Mesodermal cell (in vitro differentiated cells): Measurements from ENCODE around the gene IQGAP2.

ENCODE experiments used
- H3K27ac ChIP-seq: 2 replicates; pipeline ENCODE4 v1.7.0; 2013; ENCODE audit warnings: mild to moderate bottlenecking, low read depth, low read length, moderate library complexity; ENCODE audit not compliant: severe bottlenecking
- H3K36me3 ChIP-seq: 2 replicates; pipeline ENCODE4 v1.7.1; 2013; ENCODE audit warnings: mild to moderate bottlenecking, low read length, moderate library complexity; ENCODE audit not compliant: control insufficient read depth, insufficient read depth
- H3K4me1 ChIP-seq: one replicate; pipeline ENCODE4 v1.7.1; 2013; ENCODE audit warnings: mild to moderate bottlenecking, low read length; ENCODE audit not compliant: insufficient read depth, control insufficient read depth, poor library complexity, severe bottlenecking
- H3K4me3 ChIP-seq: 2 replicates; pipeline ENCODE4 v1.7.0; 2013; ENCODE audit warnings: low read length, control low read depth, mild to moderate bottlenecking; ENCODE audit not compliant: insufficient read depth, poor library complexity, severe bottlenecking; ENCODE audit errors: extremely low read depth
- H3K9me3 ChIP-seq: 2 replicates; pipeline ENCODE4 v1.7.1; 2013; ENCODE audit warnings: mild to moderate bottlenecking, low read length, moderate library complexity; ENCODE audit not compliant: control insufficient read depth
- WGBS, 2 experiments: methylation state at CpG; one replicate each; pipeline ENCODE4 v1.1.5; 2013; ENCODE audit warnings: missing lambda C conversion rate in 2 of 2; ENCODE audit not compliant: insufficient coverage in 2 of 2; 5-methylcytosine and 5-hydroxymethylcytosine counted together

IQGAP2 gene

DNA sequence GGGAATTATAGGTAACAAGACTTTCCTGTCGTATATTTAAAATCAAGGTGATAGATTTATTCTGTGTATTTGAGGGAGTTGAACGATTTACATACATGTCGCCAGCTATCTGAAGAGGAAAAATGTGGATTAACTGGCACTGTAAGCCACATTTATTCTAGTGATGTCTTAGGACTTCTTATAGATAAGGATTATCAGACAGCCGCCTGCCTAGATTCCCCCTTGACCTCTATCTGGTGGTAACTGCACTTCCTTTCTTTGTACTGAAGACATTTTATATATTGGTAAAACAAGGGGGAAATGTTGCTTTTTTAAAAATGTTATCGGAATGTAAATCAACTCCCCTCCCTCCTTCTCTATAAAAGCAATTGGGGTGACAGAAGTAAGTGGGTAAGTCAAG is 259.4 kb downstream of the IQGAP2 start:
- Histone ChIP-seq H3K27ac (no peak overlapping the region), H3K4me1 (no peaks in the 10 kb centered on the region), H3K9me3 (no peaks in the 10 kb centered on the region), H3K4me3 (no peak overlapping the region), H3K36me3 (no peaks in the 10 kb centered on the region)
- 87 to 100% methylated on average over 3 of the region's 5 CpGs for WGBS, 2 experiments

DNA sequence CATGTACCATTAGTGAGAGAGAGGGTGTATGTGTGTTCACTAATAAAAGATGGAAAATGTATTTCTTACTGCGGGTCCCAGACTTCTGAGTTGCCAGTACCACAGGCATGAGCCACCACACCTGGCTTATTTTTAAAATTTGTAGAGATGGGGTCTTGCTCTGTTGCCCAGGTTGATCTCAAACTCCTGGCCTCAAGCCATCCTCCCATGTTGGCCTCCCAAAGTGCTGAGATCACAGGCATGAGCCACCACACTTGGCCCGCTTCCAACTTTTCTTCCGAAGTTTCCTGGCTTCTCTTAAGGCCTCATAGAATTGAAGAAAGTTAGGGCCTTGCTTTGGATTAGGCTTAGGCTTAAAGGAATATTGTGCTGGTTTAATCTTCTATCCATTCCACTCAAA is 260.5 kb downstream of the IQGAP2 start:
- H3K4me1 ChIP-seq, result no peaks in the 10 kb centered on the region
- H3K4me3 ChIP-seq, result no peak overlapping the region
- no peak overlapping the region for H3K27ac ChIP-seq
- WGBS, 2 experiments, result 100% methylated on average over 1 of the region's 3 CpGs; no CpG with 5 or more reads in 1 of the 2 experiments
- no peaks in the 10 kb centered on the region for H3K36me3 ChIP-seq
- no peaks in the 10 kb centered on the region for H3K9me3 ChIP-seq

DNA sequence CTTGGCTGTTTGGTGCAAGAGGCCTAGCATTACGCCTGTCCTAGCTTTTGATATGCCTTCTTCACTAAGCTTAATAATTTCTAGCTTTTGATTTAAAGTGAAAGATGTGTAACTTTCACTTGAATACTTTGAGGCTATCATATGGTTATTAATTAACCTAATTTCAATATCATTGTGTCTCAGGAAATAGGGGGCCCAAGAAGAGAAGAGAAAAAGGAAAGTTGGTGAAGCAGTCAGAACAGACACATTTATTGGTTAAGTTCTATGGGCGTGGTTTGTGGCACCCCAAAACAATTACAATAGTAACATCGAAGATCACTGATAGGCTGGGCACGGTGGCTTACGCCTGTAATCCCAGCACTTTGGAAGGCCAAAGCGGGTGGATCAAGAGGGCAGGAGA is 261.0 kb downstream of the IQGAP2 start:
- Histone ChIP-seq H3K4me3 (no peak overlapping the region), H3K4me1 (no peaks in the 10 kb centered on the region), H3K36me3 (no peaks in the 10 kb centered on the region), H3K9me3 (no peaks in the 10 kb centered on the region), H3K27ac (no peak overlapping the region)
- WGBS, 2 experiments, result 98 to 100% methylated on average over 5 of the region's 6 CpGs

DNA sequence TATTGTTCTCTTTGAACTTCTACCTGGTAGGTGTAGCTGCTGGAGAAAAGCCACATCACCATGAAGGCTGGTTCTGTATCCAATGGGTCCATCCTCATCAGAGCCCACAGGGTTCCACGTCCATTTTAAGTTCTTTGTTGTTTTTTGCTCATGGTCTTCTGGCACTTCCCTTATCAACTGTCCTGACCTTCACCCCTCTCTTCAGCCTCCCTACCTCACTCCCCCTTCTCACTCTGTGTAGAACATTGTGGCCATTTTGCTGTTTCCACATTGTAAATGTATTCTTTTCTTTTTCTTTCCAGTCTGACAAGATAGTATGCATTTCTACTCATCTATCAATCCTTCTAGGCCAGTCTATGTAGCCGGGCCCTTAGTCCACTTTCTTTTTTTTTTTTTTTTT is 264.4 kb downstream of the IQGAP2 start:
- Histone ChIP-seq H3K9me3 (no peaks in the 10 kb centered on the region), H3K27ac (no peak overlapping the region), H3K36me3 (no peaks in the 10 kb centered on the region), H3K4me3 (no peak overlapping the region), H3K4me1 (no peaks in the 10 kb centered on the region)
- 86% methylated on average over 1 of the region's 2 CpGs for whole genome bisulfite sequencing, 2 experiments

DNA sequence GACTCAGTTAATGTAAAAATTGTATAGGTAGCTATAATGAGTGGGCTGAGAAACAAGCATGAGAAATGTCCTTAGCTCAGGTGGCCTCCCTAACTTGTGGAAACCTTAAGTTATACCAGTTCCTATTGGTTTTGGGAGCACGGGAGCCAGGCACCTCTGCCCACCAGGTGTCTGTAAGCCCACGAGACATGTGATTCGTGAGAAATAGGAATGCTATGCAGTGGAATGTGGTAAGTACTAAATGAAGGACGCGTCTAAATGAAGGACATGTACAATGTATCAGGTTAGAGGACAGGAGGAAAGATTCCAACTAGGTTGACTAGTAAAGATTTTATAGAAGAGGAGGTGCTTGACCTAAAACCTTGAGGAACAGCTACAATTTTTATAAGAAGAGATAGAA is 266.2 kb downstream of the IQGAP2 start:
- no peak overlapping the region for H3K27ac ChIP-seq
- H3K9me3 ChIP-seq, result no peaks in the 10 kb centered on the region
- WGBS, 2 experiments, result 89 to 94% methylated on average over 5 of the region's 5 CpGs
- H3K36me3 ChIP-seq, result no peaks in the 10 kb centered on the region
- H3K4me3 ChIP-seq, result no peak overlapping the region
- no peaks in the 10 kb centered on the region for H3K4me1 ChIP-seq

DNA sequence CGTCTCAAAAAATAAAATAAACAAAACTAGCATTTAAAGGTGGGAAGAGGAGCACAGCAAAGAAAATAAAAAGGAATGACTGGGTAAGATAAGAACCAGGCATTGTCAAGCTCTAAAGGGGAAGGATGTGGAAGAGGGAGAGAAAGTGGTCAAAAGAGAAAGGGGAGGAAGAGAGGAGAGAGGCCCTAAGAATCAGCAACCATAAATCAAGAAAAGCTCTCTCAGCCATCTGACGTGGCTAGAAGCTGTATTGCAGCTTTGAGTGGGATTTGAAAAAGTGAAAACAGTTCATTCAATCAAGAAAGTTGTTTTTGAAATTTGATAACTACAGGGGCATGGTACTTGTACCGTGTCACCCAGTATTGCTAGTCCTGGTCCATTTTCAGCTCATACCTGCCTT is 267.4 kb downstream of the IQGAP2 start:
- WGBS, 2 experiments, result 91 to 100% methylated on average over 1 of the region's 3 CpGs

DNA sequence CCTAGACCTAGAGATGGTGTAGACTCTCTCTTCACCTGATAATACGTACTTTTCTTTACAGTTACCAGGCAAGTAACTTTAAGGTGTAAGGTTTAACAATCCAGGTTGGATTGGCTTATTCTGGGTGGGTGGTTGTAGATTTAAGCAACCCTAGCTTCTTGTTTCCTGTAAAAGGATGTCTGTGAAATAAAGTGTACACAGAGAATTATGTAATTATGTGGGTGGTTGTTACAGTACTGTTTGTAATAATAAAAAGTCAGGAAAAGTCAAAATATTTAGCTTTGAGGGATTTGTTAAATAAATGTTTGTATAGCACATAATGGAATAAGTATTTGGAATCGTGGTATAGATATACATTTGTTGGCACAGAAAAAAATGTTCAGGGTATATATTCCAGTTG is 269.2 kb downstream of the IQGAP2 start:
- WGBS, 2 experiments, result 92 to 100% methylated on average over 1 of the region's 2 CpGs
- Histone ChIP-seq H3K27ac (no peak overlapping the region), H3K4me3 (no peak overlapping the region), H3K9me3 (no peaks in the 10 kb centered on the region), H3K4me1 (no peaks in the 10 kb centered on the region), H3K36me3 (no peaks in the 10 kb centered on the region)

More for the DNA sequence above, 267.4 kb downstream of the IQGAP2 start:
- H3K36me3 ChIP-seq, result no peaks in the 10 kb centered on the region
- H3K4me3 ChIP-seq, result no peak overlapping the region
- H3K9me3 ChIP-seq, result no peaks in the 10 kb centered on the region
- H3K27ac ChIP-seq, result no peak overlapping the region
- no peaks in the 10 kb centered on the region for H3K4me1 ChIP-seq

DNA sequence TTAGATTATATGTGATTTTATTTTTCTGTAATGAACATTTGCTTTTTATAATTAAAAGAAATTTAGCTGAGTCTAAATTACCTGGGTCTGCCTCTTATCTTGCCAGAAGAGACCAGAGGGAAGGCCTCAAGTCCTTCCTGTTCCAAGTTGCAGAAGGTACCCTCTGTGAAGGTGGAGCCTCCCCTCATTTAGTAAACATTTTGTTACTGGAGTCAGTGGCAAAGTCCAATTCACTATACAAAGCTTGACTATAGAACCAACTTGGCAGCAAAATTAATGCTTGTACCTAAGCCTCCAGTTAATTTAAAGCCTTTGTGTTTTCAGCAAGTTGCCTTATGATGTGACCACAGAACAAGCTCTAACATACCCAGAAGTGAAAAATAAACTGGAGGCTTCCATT is 270.0 kb downstream of the IQGAP2 start:
- no peaks in the 10 kb centered on the region for H3K9me3 ChIP-seq
- no peak overlapping the region for H3K4me3 ChIP-seq
- H3K4me1 ChIP-seq, result no peaks in the 10 kb centered on the region
- H3K27ac ChIP-seq, result no peak overlapping the region
- H3K36me3 ChIP-seq, result no peaks in the 10 kb centered on the region

DNA sequence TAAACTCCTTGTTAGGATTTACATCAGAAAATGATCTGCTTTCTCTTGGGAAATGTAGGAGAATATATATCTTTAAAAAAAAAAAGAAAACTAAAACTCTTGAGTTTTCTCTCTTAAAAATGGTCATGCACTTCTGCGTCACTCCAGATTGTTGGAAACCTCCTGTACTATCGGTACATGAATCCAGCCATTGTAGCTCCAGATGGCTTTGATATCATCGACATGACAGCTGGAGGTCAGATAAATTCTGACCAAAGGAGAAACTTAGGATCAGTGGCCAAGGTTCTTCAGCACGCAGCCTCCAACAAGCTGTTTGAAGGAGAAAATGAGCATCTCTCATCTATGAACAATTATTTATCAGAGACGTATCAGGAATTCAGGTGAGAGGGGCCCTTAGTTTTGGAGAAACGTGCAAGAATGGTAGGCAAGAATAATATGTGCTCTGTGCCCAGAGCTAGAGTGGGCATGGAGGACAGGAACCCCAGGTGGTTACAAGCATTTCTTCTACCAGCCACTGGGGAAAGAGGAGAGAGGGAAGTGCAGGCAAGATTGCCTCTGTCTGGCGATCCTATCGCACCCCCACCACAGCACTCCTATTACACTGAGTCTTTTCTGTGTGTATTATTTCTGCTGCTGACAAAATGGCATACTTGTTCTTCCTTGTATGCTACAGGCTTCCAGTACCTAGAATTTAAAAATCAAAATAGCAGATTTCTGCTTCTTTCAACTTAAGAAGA is 271.4 kb downstream of the IQGAP2 start:
- no peak overlapping the region for H3K27ac ChIP-seq
- no peak overlapping the region for H3K4me3 ChIP-seq
- no peaks in the 10 kb centered on the region for H3K9me3 ChIP-seq
- H3K36me3 ChIP-seq, result no peaks in the 10 kb centered on the region
- 93 to 100% methylated on average over 3 to 5 of the region's 8 CpGs for WGBS, 2 experiments
- H3K4me1 ChIP-seq, result no peaks in the 10 kb centered on the region

DNA sequence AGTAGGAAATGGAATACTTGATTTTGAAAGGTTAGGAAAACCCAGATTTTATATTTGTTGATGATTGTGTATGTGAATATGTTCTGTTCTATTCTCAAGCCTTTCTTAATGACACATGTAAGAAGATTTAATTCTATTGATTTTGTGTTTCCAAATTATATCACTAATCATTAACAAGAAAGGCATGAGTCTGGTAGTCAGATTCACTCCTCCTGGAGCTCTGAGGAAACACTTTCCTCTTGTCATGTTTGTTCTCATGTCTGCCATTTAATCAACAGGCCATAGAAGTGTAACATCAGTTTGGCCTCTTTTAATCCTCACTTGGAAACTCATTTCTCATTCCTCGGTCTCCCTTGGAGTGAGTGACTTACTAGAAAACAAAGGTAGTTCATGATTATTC is 272.3 kb downstream of the IQGAP2 start:
- Histone ChIP-seq H3K27ac (no peak overlapping the region), H3K36me3 (no peaks in the 10 kb centered on the region), H3K4me3 (no peak overlapping the region), H3K4me1 (no peaks in the 10 kb centered on the region), H3K9me3 (no peaks in the 10 kb centered on the region)
- WGBS, 2 experiments, result no CpG with 5 or more reads among the region's 1 CpG

DNA sequence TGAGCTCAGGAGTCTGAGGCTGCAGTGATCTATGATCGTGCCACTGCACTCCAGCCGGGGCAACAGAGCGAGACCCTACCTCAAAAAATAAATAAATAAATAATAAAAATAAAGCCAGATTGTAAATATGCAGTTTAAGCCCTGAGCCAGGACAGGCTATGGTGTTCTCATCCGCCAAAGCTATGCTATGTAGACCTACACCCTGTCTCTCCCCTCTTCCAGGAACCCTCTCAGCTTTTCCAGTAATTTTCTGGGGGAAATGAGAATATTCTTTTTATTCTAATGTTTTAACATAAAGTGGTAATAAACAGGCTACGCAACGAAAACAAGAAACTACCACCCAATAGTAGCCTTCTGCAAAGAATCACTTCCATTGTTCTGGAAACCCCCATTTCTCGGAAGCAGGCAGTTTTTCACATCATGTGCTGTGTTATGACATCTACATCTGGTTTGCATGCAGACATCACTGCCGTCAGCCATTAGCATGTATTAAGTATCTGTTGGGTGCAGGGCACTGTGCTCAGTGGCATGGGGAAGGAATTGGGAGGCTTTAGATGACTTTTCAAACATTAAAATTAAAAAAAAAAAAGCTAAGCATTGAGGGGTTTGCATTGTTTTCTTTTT is 274.9 kb downstream of the IQGAP2 start:
- whole genome bisulfite sequencing, 2 experiments, result 90% methylated on average over 2 of the region's 8 CpGs; no CpG with 5 or more reads in 1 of the 2 experiments
- Histone ChIP-seq H3K4me3 (no peak overlapping the region), H3K36me3 (no peaks in the 10 kb centered on the region), H3K4me1 (no peaks in the 10 kb centered on the region), H3K9me3 (no peaks in the 10 kb centered on the region), H3K27ac (no peak overlapping the region)
